ENCODE measurements around the gene PLEKHN1.

- TF ChIP-seq EZH2phosphoT487 (IDR thresholded peaks at IDR 0.05; ENCODE audit: insufficient read depth, low read depth): no peak
- no peak for TF ChIP-seq EZH2 (IDR thresholded peaks at IDR 0.05; ENCODE audit: insufficient read depth, poor library complexity, severe bottlenecking)
Measured at GRCh38 chr1:1019122-1019999, 53.1 kb downstream of the PLEKHN1 start.
